AG20443 (cell line): ENCODE measurements around the gene DLX6.

Source experiments
- DNase-seq: peaks from one replicate; pipeline ENCODE4 v3.0.0; 2012; ENCODE audit warnings: low spot score, mixed read lengths

Gene DLX6

GRCh38 chr7:97011536-97012364 lies 6.4 kb downstream of the DLX6 start:
- DNase-seq = no peak

- DNase-seq = no peak
Observed at GRCh38 chr7:97012365-97013133, 7.2 kb downstream of the DLX6 start.

- no peak for DNase-seq
Observed at GRCh38 chr7:97013134-97013844, 7.9 kb downstream of the DLX6 start.

- no peak for DNase-seq
Observed at GRCh38 chr7:97013845-97014134, 8.4 kb downstream of the DLX6 start.

GRCh38 chr7:97014145-97014750 lies 8.9 kb downstream of the DLX6 start:
- DNase-seq = no peak

- no peak for DNase-seq
Observed at GRCh38 chr7:97015279-97015678, 9.9 kb downstream of the DLX6 start.

GRCh38 chr7:97015756-97016380 lies 10.5 kb downstream of the DLX6 start:
- DNase-seq = no peak

- DNase-seq = no peak
Observed at GRCh38 chr7:97016381-97017191, 11.2 kb downstream of the DLX6 start.

GRCh38 chr7:97017192-97018125 lies 12.1 kb downstream of the DLX6 start:
- no peak for DNase-seq

- DNase-seq = no peak
Observed at GRCh38 chr7:97018126-97018601, 12.8 kb downstream of the DLX6 start.

- DNase-seq = no peak
Observed at GRCh38 chr7:97018791-97019531, 13.6 kb downstream of the DLX6 start.

GRCh38 chr7:97019710-97020225 lies 14.4 kb downstream of the DLX6 start:
- no peak for DNase-seq

GRCh38 chr7:97020601-97020995 lies 15.2 kb downstream of the DLX6 start:
- DNase-seq = no peak

- DNase-seq = no peak
Observed at GRCh38 chr7:97020996-97021746, 15.8 kb downstream of the DLX6 start.

- no peak for DNase-seq
Observed at GRCh38 chr7:97021747-97022490, 16.6 kb downstream of the DLX6 start.

GRCh38 chr7:97022491-97023306 lies 17.3 kb downstream of the DLX6 start:
- DNase-seq = no peak
